Astrocyte of the hippocampus (primary cell): ENCODE results near the gene WDFY3.

Experiments used
- DNase-seq: peaks from one replicate; pipeline ENCODE4 v3.0.0; 2011; ENCODE audit warnings: low read depth, low spot score

Gene WDFY3

DNA sequence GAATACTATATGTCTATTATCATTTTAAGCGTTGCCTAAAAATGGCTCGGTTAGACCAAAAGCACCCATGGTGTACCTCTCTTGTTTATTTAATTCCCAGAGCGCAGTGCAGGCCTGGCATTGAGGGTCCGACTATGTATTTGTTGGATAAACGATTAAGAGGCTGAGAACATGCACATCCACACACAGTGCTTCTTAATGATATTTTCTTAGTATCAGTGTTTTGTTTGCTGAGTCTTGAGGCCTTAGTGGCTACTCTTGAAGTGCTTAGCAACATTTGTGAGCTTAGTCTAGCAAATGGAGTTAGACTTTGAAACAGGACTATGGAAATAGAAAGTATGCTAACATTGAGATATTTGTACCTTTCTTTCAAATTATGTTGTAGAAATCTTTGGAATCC is 339.8 kb downstream of the WDFY3 start:
- DNase-seq = no peak

DNA sequence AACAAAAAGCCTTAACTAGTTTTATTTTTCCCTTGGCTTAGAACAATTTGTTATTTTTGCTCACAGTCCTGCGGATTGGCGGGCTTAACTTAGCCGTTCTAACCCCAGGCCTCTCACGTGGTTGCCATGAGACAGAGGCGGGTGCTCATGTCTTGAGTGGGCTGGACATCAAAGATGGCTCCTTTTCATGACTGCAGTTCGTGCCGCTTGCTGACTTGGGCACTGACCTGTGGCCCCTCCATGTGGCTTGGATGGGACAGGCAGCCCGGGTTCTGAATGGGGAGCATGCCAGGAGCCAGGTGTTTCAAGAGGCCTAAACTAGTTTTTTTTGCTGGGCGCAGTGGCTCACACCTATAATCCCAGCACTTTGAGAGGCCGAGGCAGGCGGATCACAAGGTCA is 342.8 kb downstream of the WDFY3 start:
- DNase-seq = no peak

DNA sequence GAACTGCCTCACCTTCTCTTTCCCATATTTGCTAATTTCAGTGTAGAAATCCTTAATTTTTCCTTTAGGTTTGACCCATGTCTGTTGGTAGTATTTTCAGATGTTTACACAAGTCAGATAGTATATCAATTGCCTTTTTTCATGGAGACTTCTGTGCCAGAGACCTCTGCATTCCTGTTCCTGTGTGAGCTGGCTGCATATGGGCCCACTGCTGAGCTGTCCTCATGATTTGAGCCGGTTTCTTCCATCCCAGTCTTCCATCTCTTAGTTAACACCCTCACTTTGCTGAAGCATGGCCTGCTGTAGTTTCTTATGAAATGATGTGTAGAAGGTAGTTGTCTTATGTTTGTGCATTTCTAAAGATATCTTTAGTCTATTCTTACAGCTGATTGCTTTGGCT is 343.5 kb downstream of the WDFY3 start:
- no peak for DNase-seq
